GM12801 (cell line): ENCODE measurements around the gene RASSF5.

Source experiments
- TF ChIP-seq, protein P1 (sequence below): IDR thresholded peaks from one replicate; pipeline ENCODE4 v1.5.1; 2011; ENCODE audit warnings: control low read depth; ENCODE audit not compliant: insufficient read length; ENCODE audit errors: extremely low read depth

Gene RASSF5

GRCh38 chr1:206555473-206555935 lies 48.2 kb downstream of the RASSF5 start:
- TF ChIP-seq, protein P1, sequence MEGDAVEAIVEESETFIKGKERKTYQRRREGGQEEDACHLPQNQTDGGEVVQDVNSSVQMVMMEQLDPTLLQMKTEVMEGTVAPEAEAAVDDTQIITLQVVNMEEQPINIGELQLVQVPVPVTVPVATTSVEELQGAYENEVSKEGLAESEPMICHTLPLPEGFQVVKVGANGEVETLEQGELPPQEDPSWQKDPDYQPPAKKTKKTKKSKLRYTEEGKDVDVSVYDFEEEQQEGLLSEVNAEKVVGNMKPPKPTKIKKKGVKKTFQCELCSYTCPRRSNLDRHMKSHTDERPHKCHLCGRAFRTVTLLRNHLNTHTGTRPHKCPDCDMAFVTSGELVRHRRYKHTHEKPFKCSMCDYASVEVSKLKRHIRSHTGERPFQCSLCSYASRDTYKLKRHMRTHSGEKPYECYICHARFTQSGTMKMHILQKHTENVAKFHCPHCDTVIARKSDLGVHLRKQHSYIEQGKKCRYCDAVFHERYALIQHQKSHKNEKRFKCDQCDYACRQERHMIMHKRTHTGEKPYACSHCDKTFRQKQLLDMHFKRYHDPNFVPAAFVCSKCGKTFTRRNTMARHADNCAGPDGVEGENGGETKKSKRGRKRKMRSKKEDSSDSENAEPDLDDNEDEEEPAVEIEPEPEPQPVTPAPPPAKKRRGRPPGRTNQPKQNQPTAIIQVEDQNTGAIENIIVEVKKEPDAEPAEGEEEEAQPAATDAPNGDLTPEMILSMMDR, result no peak

DNA sequence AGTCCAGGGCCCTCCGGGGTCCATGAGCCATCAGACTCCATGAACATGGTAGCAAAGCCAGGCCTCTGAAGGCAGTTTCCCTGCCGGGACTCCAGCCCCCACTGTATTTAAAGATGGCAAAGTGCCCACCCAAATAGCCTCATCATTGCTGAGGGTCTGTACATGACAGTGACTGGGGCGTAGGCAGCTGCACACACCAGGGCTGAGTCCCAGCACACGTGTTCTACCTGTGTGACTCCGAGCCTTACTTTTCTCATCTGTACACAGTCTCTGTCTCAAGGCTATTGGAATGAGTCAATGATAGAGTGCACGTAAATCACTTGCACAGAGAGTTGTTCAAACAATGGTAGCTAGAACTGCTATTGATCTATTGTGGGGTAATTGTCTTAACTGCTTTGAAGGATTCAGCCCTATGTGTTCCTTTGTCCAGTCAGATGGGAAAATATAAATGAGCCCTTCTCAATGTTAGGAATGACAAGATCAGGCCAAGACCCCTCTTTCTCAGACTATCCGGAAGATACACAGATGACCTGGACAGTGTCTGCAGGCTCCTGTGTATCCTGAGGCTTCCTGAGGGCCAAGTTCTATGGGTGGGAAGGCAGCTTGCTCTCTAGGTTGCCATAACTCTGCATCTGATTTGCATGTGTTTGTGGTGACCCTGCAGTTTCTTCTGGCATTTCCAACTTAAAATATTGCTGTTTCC lies 48.9 kb downstream of the RASSF5 start:
- TF ChIP-seq, protein P1, result no peak

DNA sequence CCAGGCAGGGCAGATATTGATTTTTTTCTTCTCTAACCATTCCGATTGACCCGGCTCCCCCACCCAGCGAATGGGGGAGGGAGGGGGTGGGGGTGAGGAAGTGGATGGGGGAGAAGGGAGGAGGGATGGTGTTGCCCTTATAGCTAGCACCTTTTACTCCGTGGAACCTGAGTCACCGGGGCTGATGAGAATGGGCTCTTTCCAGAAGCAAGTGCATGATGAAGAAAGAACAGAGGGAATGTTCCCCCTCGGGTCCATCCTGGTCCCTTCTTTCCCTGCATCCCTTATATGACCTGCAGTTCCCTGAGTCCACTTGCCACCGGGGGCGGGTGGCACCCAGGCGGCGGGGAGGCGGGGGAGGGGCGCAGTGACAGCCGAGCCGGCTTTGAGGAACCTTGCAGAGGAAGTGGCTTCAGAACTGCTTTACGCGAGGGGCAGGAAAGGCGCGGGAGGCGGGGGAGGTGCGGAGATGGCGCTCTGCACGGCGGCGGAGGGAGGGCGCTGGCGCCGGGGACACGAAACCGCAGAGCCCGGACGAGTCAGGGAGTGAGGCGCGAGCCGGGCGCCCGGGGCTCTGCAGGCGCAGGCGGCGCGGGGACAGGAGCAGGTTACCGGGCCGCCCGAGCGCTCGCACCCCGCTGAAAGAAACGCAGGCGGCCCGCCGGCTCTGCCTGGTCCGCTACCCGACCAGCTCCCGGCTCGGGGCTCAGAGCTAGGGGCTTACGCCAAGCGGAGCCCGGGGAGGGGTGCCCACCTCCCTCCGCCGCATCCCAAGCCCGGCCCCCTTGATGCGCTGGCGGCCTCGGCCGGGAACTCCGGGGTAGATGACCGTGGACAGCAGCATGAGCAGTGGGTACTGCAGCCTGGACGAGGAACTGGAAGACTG lies 49.7 kb downstream of the RASSF5 start:
- TF ChIP-seq, protein P1, result no peak

- TF ChIP-seq, protein P1, result no peak
Measured at GRCh38 chr1:206557636-206558473, 50.5 kb downstream of the RASSF5 start.

DNA sequence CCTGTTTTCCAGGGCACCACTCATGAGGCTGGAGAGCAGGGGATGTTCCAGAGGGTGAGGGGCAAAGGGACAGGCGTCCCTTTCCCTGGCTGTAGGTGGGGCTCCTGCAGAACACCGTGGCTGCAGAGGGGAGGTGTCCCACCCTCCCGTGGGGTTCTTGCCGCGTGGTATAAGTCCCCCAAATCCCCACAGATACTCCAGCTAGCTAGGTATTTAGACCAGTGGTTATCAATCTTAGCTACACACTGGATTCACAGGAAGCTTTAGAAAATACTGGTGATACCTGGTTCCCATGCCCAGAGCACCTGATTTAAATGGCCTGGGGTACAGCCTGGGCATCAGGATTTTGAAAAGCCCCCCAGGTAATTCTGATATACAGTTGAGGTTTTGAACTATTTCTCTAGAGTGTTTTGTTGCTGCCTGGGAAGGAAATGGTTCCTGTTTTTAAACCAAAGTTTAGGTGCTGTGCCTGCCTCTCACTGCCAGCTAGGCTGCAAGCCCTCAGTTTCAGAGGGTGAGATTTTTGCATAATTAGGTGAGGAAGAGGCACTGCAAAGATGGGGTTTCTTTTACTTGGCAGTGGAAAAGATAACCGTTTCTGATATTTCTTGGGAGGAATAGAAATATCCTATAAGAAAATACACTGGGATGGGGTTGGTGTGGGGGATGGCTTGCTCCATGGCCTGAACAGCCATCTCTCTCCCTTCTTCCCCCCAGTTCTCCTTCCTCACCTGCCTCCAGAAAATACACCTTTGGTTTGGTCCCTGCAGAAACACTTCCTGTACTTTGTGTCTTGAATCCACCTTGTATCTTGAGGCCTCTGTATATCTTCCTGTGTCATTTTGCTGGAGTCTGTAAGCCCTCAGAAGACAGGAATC lies 51.7 kb downstream of the RASSF5 start:
- TF ChIP-seq, protein P1, result no peak

GRCh38 chr1:206559672-206559995 lies 52.3 kb downstream of the RASSF5 start:
- TF ChIP-seq, protein P1, result no peak
